H9 (cell line): Measurements from ENCODE around the gene CAMTA1. TPM values are rescaled to one million over a fixed set of nuclear protein-coding genes. Genes with fewer than 3 reads are reported as not detected.

Experiments used
- DNase-seq: peaks from one replicate; pipeline ENCODE4 v3.0.0-alpha.2; 2017
- H2AFZ ChIP-seq: one replicate; pipeline ENCODE4 v1.6.1; 2013; ENCODE audit warnings: mild to moderate bottlenecking, low read length, control low read depth, moderate library complexity
- H2AK5ac ChIP-seq: 2 replicates; pipeline ENCODE4 v1.6.1; 2013; ENCODE audit warnings: low read length, control low read depth, mixed read lengths; ENCODE audit not compliant: insufficient read length
- H2BK120ac ChIP-seq: one replicate; pipeline ENCODE4 v1.6.1; 2013; ENCODE audit warnings: low read depth, mild to moderate bottlenecking, low read length, control low read depth, inconsistent platforms; ENCODE audit not compliant: poor library complexity, severe bottlenecking
- H2BK12ac ChIP-seq: 2 replicates; pipeline ENCODE4 v1.6.1; 2013; ENCODE audit warnings: low read length, control low read depth, mixed read lengths, low read depth; ENCODE audit not compliant: insufficient read length
- H2BK15ac ChIP-seq: 2 replicates; pipeline ENCODE4 v1.6.1; 2013; ENCODE audit warnings: low read depth, low read length, control low read depth
- H2BK20ac ChIP-seq: one replicate; pipeline ENCODE4 v1.6.1; 2013; ENCODE audit warnings: low read depth, mild to moderate bottlenecking, low read length, control low read depth, inconsistent platforms; ENCODE audit not compliant: poor library complexity, severe bottlenecking
- H2BK5ac ChIP-seq: 2 replicates; pipeline ENCODE4 v1.6.1; 2013; ENCODE audit warnings: low read length, control low read depth, mixed read lengths; ENCODE audit not compliant: insufficient read length
- H3K14ac ChIP-seq: 2 replicates; pipeline ENCODE4 v1.6.1; 2013; ENCODE audit warnings: low read length, control low read depth; ENCODE audit not compliant: insufficient read depth
- H3K18ac ChIP-seq: 2 replicates; pipeline ENCODE4 v1.6.1; 2013; ENCODE audit warnings: low read depth, mild to moderate bottlenecking, mixed read lengths, low read length, control low read depth; ENCODE audit not compliant: insufficient read length
- H3K23ac ChIP-seq: 2 replicates; pipeline ENCODE4 v1.6.1; 2013; ENCODE audit warnings: low read length, control low read depth, mixed read lengths, low read depth; ENCODE audit not compliant: insufficient read length
- H3K23me2 ChIP-seq: 2 replicates; pipeline ENCODE4 v1.6.1; 2013; ENCODE audit warnings: low read depth, mild to moderate bottlenecking, mixed read lengths, low read length, control low read depth; ENCODE audit not compliant: insufficient read length, poor library complexity, severe bottlenecking
- H3K27ac ChIP-seq: 2 replicates; pipeline ENCODE4 v1.5.1; 2013; ENCODE audit warnings: low read length, control low read depth, mixed read lengths, low read depth; ENCODE audit not compliant: insufficient read length
- H3K27me3 ChIP-seq: 2 replicates; pipeline ENCODE4 v1.6.1; 2013; ENCODE audit warnings: low read length, control low read depth, inconsistent platforms; ENCODE audit not compliant: insufficient read depth
- H3K4ac ChIP-seq: 2 replicates; pipeline ENCODE4 v1.6.1; 2013; ENCODE audit warnings: low read depth, mild to moderate bottlenecking, control low read depth, inconsistent platforms, low read length, moderate library complexity
- H3K4me1 ChIP-seq: 2 replicates; pipeline ENCODE4 v1.6.1; 2013; ENCODE audit warnings: low read length, control low read depth, inconsistent platforms; ENCODE audit not compliant: insufficient read depth
- H3K4me2 ChIP-seq: 2 replicates; pipeline ENCODE4 v1.6.1; 2013; ENCODE audit warnings: low read length, control low read depth, mixed read lengths; ENCODE audit not compliant: insufficient read length, insufficient read depth
- H3K56ac ChIP-seq: 2 replicates; pipeline ENCODE4 v1.6.1; 2013; ENCODE audit warnings: low read depth, mild to moderate bottlenecking, mixed read lengths, low read length, control low read depth; ENCODE audit not compliant: insufficient read length
- H3K79me1 ChIP-seq: 2 replicates; pipeline ENCODE4 v1.6.1; 2013; ENCODE audit warnings: low read depth, mild to moderate bottlenecking, moderate library complexity, low read length, control low read depth, inconsistent platforms; ENCODE audit not compliant: insufficient read depth, poor library complexity, severe bottlenecking
- H3K79me2 ChIP-seq: 2 replicates; pipeline ENCODE4 v1.6.1; 2013; ENCODE audit warnings: low read length, control low read depth, inconsistent platforms; ENCODE audit not compliant: insufficient read depth
- H3K9ac ChIP-seq: 2 replicates; pipeline ENCODE4 v1.6.1; 2013; ENCODE audit warnings: low read length, control low read depth, mixed read lengths; ENCODE audit not compliant: insufficient read length; ENCODE audit errors: extremely low read depth
- H3K9me3 ChIP-seq: one replicate; pipeline ENCODE4 v1.6.1; 2013; ENCODE audit warnings: low read depth, low read length, inconsistent platforms; ENCODE audit not compliant: control insufficient read depth
- H3T11ph ChIP-seq: one replicate; pipeline ENCODE4 v1.6.1; 2013; ENCODE audit warnings: mild to moderate bottlenecking, low read length, control low read depth, inconsistent platforms
- H4K20me1 ChIP-seq: one replicate; pipeline ENCODE4 v1.6.1; 2013; ENCODE audit not compliant: control insufficient read depth, insufficient read length, insufficient read depth
- H4K5ac ChIP-seq: 2 replicates; pipeline ENCODE4 v1.6.1; 2013; ENCODE audit warnings: low read depth, mild to moderate bottlenecking, mixed read lengths, low read length, control low read depth; ENCODE audit not compliant: insufficient read length
- H4K8ac ChIP-seq: replicated peaks from 2 replicates; pipeline ENCODE4 v1.6.1; 2013; ENCODE audit warnings: low read length, control low read depth, mixed read lengths, low read depth; ENCODE audit not compliant: insufficient read length
- H4K91ac ChIP-seq: 2 replicates; pipeline ENCODE4 v1.6.1; 2013; ENCODE audit warnings: low read depth, mild to moderate bottlenecking, moderate library complexity, mixed read lengths, low read length, control low read depth; ENCODE audit not compliant: insufficient read length
- H3K27ac Mint-ChIP-seq, 3 experiments: 2 replicates in 2 of 3; 3 replicates in 1 of 3; pipeline ENCODE4 v1.8.0; 2020 to 2021; ENCODE audit warnings: mixed read lengths in 3 of 3, mild to moderate bottlenecking in 1 of 3, moderate library complexity in 1 of 3
- H3K27me3 Mint-ChIP-seq: 2 replicates; pipeline ENCODE4 v1.8.0; 2021; ENCODE audit warnings: low read depth, mild to moderate bottlenecking, moderate library complexity, mixed read lengths
- H3K36me3 Mint-ChIP-seq, 3 experiments: 2 replicates in 2 of 3; 3 replicates in 1 of 3; pipeline ENCODE4 v1.8.0; 2020 to 2021; ENCODE audit warnings: low read depth in 3 of 3, mixed read lengths in 3 of 3; ENCODE audit not compliant: insufficient read depth in 1 of 3
- H3K4me1 Mint-ChIP-seq, 2 experiments: 2 replicates each; pipeline ENCODE4 v1.8.0; 2020; ENCODE audit warnings: mixed read lengths in 2 of 2
- H3K4me3 Mint-ChIP-seq, 2 experiments: 2 replicates in 1 of 2; 3 replicates in 1 of 2; pipeline ENCODE4 v1.8.0; 2020 to 2021; ENCODE audit warnings: mild to moderate bottlenecking in 2 of 2, mixed read lengths in 2 of 2, moderate library complexity in 1 of 2
- H3K9me3 Mint-ChIP-seq, 2 experiments: 2 replicates in 1 of 2; 3 replicates in 1 of 2; pipeline ENCODE4 v1.8.0; 2020; ENCODE audit warnings: mild to moderate bottlenecking in 2 of 2, mixed read lengths in 2 of 2, moderate library complexity in 1 of 2
- WGBS: extraction: QIAGEN DNeasy Blood & Tissue Kit; methylation state at CpG from one replicate; pipeline ENCODE4 v1.1.7; 2013; ENCODE audit warnings: missing lambda C conversion rate, low lambda C conversion rate, mixed read lengths; ENCODE audit not compliant: insufficient read length; ENCODE audit errors: extremely low coverage; 5-methylcytosine and 5-hydroxymethylcytosine counted together
- total RNA-seq: library from RNA; stranded (reverse); gene quantifications from 2 replicates; pipeline ENCODE4 v1.2.1, GENCODE V29; 2021
- TF ChIP-seq, protein P1 (sequence below): fragments of 200-600 bp; sonication (generic); conservative IDR thresholded peaks from 3 replicates; pipeline ENCODE4 v1.8.0; 2021; ENCODE audit warnings: antibody characterized with exemption, mild to moderate bottlenecking

The CAMTA1 gene
- total RNA-seq, 1 experiment from 2014 or later = 115 TPM

GRCh38 chr1:7331926-7332535, 546.8 kb downstream of the CAMTA1 start:
- WGBS = no CpG with 5 or more reads among the region's 9 CpGs
- H2BK120ac ChIP-seq = no peak overlapping the region

More at GRCh38 chr1:7331926-7332535, 546.8 kb downstream of the CAMTA1 start:
- peaks cover 5 to 16% (median 7%) of the 10 kb centered on the region in 3 experiments for H3K36me3 Mint-ChIP-seq
- Histone ChIP-seq H3K79me1 (no peaks in the 10 kb centered on the region), H4K8ac (no peak overlapping the region), H3K56ac (no peak overlapping the region), H3K9ac (no peak overlapping the region), H2BK20ac (no peak overlapping the region), H3K14ac (no peak overlapping the region), H2BK12ac (no peak overlapping the region), H2BK15ac (no peak overlapping the region), H2BK5ac (no peak overlapping the region), H3K4ac (no peak overlapping the region), H3K23ac (no peak overlapping the region), H3T11ph (no peak overlapping the region), H3K9me3 (no peaks in the 10 kb centered on the region), H3K27me3 (no peaks in the 10 kb centered on the region), H2AK5ac (no peak overlapping the region), H3K23me2 (no peaks in the 10 kb centered on the region), H2AFZ (no peak overlapping the region), H4K20me1 (no peaks in the 10 kb centered on the region), H4K91ac (no peak overlapping the region), H3K4me1 (no peaks in the 10 kb centered on the region), H3K27ac (no peak overlapping the region), H3K4me2 (no peak overlapping the region), H4K5ac (no peak overlapping the region), H3K18ac (no peak overlapping the region), H3K79me2 (no peaks in the 10 kb centered on the region)
- TF ChIP-seq, protein P1, sequence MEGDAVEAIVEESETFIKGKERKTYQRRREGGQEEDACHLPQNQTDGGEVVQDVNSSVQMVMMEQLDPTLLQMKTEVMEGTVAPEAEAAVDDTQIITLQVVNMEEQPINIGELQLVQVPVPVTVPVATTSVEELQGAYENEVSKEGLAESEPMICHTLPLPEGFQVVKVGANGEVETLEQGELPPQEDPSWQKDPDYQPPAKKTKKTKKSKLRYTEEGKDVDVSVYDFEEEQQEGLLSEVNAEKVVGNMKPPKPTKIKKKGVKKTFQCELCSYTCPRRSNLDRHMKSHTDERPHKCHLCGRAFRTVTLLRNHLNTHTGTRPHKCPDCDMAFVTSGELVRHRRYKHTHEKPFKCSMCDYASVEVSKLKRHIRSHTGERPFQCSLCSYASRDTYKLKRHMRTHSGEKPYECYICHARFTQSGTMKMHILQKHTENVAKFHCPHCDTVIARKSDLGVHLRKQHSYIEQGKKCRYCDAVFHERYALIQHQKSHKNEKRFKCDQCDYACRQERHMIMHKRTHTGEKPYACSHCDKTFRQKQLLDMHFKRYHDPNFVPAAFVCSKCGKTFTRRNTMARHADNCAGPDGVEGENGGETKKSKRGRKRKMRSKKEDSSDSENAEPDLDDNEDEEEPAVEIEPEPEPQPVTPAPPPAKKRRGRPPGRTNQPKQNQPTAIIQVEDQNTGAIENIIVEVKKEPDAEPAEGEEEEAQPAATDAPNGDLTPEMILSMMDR = no peak
- peak; percentile 1 for DNase-seq
- H3K9me3 Mint-ChIP-seq = peaks cover 14 to 16% of the 10 kb centered on the region in 2 experiments
- H3K4me3 Mint-ChIP-seq = no peak overlapping the region
- peaks cover 9 to 18% of the 10 kb centered on the region in 2 experiments for H3K4me1 Mint-ChIP-seq
- H3K27ac Mint-ChIP-seq = no peak overlapping the region; a peak in 2 of 7 replicates
- H3K27me3 Mint-ChIP-seq = peaks cover 3% of the 10 kb centered on the region; the same call in 1 of the 2 replicates
